ENCODE results near the gene SCN3A. TPM values are rescaled to one million over a fixed set of nuclear protein-coding genes. Genes with fewer than 3 reads are reported as not detected.

The SCN3A gene
- total and polyA plus RNA-seq, 9 of the 15 experiments (the other 6 are each of a cell fraction or from before 2014, with no cell fraction given) = not detected

- ChIA-PET CTCF (ENCODE audit: low intra/inter-chr PET ratio) (no interaction called here), POLR2A (no interaction called here)
- Histone ChIP-seq H3K4me1 (replicated peaks in 1 of 2; ENCODE audit: control insufficient read depth in 2 of 2, insufficient read depth in 2 of 2, low read length in 2 of 2) (no peaks in the 10 kb centered on the region), H3K27me3 (ENCODE audit: control insufficient read depth in 2 of 2, insufficient read depth in 2 of 2, low read length in 2 of 2) (no peaks in the 10 kb centered on the region), H3K9ac (ENCODE audit: insufficient read depth in 1 of 2, low read depth in 2 of 2, low read length in 2 of 2) (no peak overlapping the region), H3K9me1 (ENCODE audit: control insufficient read depth, insufficient read depth, low read length) (no peaks in the 10 kb centered on the region), H3K4me3 (no peak overlapping the region), H2AFZ (ENCODE audit: low read depth, low read length) (no peak overlapping the region), H3K27ac (ENCODE audit: extremely low read depth, low read depth, low read length) (no peak overlapping the region), H4K20me1 (replicated peaks; ENCODE audit: control insufficient read depth, insufficient read depth, low read length) (no peaks in the 10 kb centered on the region), H3K4me2 (ENCODE audit: insufficient read depth, low read length) (no peak overlapping the region), H3K36me3 (ENCODE audit: control insufficient read depth, insufficient read depth, low read length) (no peaks in the 10 kb centered on the region), H3K9me3 (replicated peaks; ENCODE audit: control insufficient read depth, insufficient read depth, low read depth, low read length) (no peaks in the 10 kb centered on the region), H3K79me2 (ENCODE audit: control insufficient read depth, insufficient read depth, low read length) (no peaks in the 10 kb centered on the region)
- FAIRE-seq = no peak
- TF ChIP-seq ZNF449 (CRISPR knock-in tag; IDR thresholded peaks at IDR 0.05) = no peak
- no peak for TF ChIP-seq ELF4 (CRISPR knock-in tag; IDR thresholded peaks at IDR 0.05)
- TF ChIP-seq STAT5A (IDR thresholded peaks at IDR 0.05; ENCODE audit: borderline replicate concordance, low read length) = no peak
- TF ChIP-seq GABPB2 (CRISPR knock-in tag; conservative IDR thresholded peaks at IDR 0.05) = no peak
- 8% methylated on average over 4 of the region's 4 CpGs for WGBS (ENCODE audit: insufficient coverage, low coverage, missing lambda C conversion rate)
- DNase-seq (ENCODE audit: extremely low read depth in 1 of 4, low spot score in 3 of 4) = no peak
- in situ Hi-C loops (cut with MboI) (no loop called here), intact Hi-C loops (cut with micrococcal nuclease) (no loop called here)
- no TSS peak for BruUV-seq (replicated peaks)
- ATAC-seq = no peak
Measured at GRCh38 chr2:165164201-165164600, 39.6 kb downstream of the SCN3A start.

GRCh38 chr2:165163761-165164160 is 40.1 kb downstream of the SCN3A start:
- POLR2A ChIA-PET = no interaction called here
- no peaks in the 10 kb centered on the region for H3K9me1 ChIP-seq (ENCODE audit: control insufficient read depth, insufficient read depth, low read length)
- H2AFZ ChIP-seq (ENCODE audit: low read depth, low read length) = no peak overlapping the region
- H3K9me3 ChIP-seq (replicated peaks; ENCODE audit: control insufficient read depth, insufficient read depth, low read depth, low read length) = no peaks in the 10 kb centered on the region
- 7% methylated on average over 2 of the region's 2 CpGs for WGBS (ENCODE audit: insufficient coverage, low coverage, missing lambda C conversion rate)
- H3K27me3 ChIP-seq (ENCODE audit: control insufficient read depth in 2 of 2, insufficient read depth in 2 of 2, low read length in 2 of 2) = no peaks in the 10 kb centered on the region
- no peak overlapping the region for H3K4me2 ChIP-seq (ENCODE audit: insufficient read depth, low read length)
- ATAC-seq (no peak), DNase-seq (ENCODE audit: extremely low read depth in 1 of 4, low spot score in 3 of 4) (no peak), FAIRE-seq (no peak)
- BruUV-seq (replicated peaks) = no TSS peak
- TF ChIP-seq BRD4 (IDR thresholded peaks at IDR 0.05) (no peak), ZBTB11 (CRISPR knock-in tag; IDR thresholded peaks at IDR 0.05) (no peak), TAF15 (IDR thresholded peaks at IDR 0.05; ENCODE audit: low read depth, low read length) (no peak), POLR2A (conservative IDR thresholded peaks at IDR 0.05) (no peak), KLF16 (IDR thresholded peaks at IDR 0.05) (no peak), RAD51 (IDR thresholded peaks at IDR 0.05; ENCODE audit: borderline replicate concordance, low read depth) (no peak), KDM2B (CRISPR knock-in tag; IDR thresholded peaks at IDR 0.05) (no peak), KLF1 (tag; IDR thresholded peaks at IDR 0.05) (no peak), TRIM24 (IDR thresholded peaks at IDR 0.05) (no peak)
- CTCF ChIA-PET (ENCODE audit: low intra/inter-chr PET ratio) = no interaction called here
- H3K4me3 ChIP-seq = no peak overlapping the region
- in situ Hi-C loops (cut with MboI) = no loop called here
- H3K9ac ChIP-seq (ENCODE audit: insufficient read depth in 1 of 2, low read depth in 2 of 2, low read length in 2 of 2) = no peak overlapping the region
- H3K36me3 ChIP-seq (ENCODE audit: control insufficient read depth, insufficient read depth, low read length) = no peaks in the 10 kb centered on the region
- H3K27ac ChIP-seq (ENCODE audit: extremely low read depth, low read depth, low read length) = no peak overlapping the region
- no peaks in the 10 kb centered on the region for H4K20me1 ChIP-seq (replicated peaks; ENCODE audit: control insufficient read depth, insufficient read depth, low read length)
- intact Hi-C loops (cut with micrococcal nuclease) = no loop called here
- H3K79me2 ChIP-seq (ENCODE audit: control insufficient read depth, insufficient read depth, low read length) = no peaks in the 10 kb centered on the region
- no peaks in the 10 kb centered on the region for H3K4me1 ChIP-seq (replicated peaks in 1 of 2; ENCODE audit: control insufficient read depth in 2 of 2, insufficient read depth in 2 of 2, low read length in 2 of 2)
